PFSK-1 (cell line): ENCODE measurements around the gene PTGDS.

Experiments
- FOXP2 ChIP-seq: optimal IDR thresholded peaks from 2 replicates; pipeline ENCODE3; 2011; ENCODE audit warnings: borderline replicate concordance, control low read depth, inconsistent platforms; ENCODE audit not compliant: insufficient read depth; ENCODE audit errors: extremely low read length, extremely low read depth
- POLR2AphosphoS5 ChIP-seq: IDR thresholded peaks from 2 replicates; pipeline ENCODE4 v1.6.1; 2012; ENCODE audit warnings: low read depth, mild to moderate bottlenecking, control low read depth, low read length, moderate library complexity
- SIN3A ChIP-seq: IDR thresholded peaks from 2 replicates; pipeline ENCODE4 v1.6.1; 2012; ENCODE audit warnings: mild to moderate bottlenecking, low read length, moderate library complexity, borderline replicate concordance; ENCODE audit not compliant: insufficient read depth
- TAF1 ChIP-seq: IDR thresholded peaks from 2 replicates; pipeline ENCODE4 v1.6.1; 2012; ENCODE audit warnings: low read length, control low read depth, borderline replicate concordance; ENCODE audit not compliant: insufficient read depth
- TF ChIP-seq, protein P1 (sequence below), 2 experiments: IDR thresholded peaks; 2 replicates each; pipeline versions ENCODE4 v1.6.1 to v1.8.0; 2011 to 2012; ENCODE audit warnings: low read depth in 2 of 2, low read length in 2 of 2, control low read depth in 1 of 2, inconsistent platforms in 1 of 2, mild to moderate bottlenecking in 1 of 2, moderate library complexity in 1 of 2; ENCODE audit not compliant: insufficient read depth in 1 of 2

PTGDS gene

GRCh38 chr9:136944519-136945332 lies 32.6 kb upstream of the PTGDS start, which contains the start of the genes C8G and FBXW5:
C8G (plus strand) TSS chr9:136945243; CDS start chr9:136945321, 78 bp downstream.
FBXW5 (minus strand) TSS chr9:136944738; CDS start chr9:136944083, 655 bp downstream.
- TF ChIP-seq, protein P1, sequence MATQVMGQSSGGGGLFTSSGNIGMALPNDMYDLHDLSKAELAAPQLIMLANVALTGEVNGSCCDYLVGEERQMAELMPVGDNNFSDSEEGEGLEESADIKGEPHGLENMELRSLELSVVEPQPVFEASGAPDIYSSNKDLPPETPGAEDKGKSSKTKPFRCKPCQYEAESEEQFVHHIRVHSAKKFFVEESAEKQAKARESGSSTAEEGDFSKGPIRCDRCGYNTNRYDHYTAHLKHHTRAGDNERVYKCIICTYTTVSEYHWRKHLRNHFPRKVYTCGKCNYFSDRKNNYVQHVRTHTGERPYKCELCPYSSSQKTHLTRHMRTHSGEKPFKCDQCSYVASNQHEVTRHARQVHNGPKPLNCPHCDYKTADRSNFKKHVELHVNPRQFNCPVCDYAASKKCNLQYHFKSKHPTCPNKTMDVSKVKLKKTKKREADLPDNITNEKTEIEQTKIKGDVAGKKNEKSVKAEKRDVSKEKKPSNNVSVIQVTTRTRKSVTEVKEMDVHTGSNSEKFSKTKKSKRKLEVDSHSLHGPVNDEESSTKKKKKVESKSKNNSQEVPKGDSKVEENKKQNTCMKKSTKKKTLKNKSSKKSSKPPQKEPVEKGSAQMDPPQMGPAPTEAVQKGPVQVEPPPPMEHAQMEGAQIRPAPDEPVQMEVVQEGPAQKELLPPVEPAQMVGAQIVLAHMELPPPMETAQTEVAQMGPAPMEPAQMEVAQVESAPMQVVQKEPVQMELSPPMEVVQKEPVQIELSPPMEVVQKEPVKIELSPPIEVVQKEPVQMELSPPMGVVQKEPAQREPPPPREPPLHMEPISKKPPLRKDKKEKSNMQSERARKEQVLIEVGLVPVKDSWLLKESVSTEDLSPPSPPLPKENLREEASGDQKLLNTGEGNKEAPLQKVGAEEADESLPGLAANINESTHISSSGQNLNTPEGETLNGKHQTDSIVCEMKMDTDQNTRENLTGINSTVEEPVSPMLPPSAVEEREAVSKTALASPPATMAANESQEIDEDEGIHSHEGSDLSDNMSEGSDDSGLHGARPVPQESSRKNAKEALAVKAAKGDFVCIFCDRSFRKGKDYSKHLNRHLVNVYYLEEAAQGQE (IDR thresholded peaks at IDR 0.05; ENCODE audit: insufficient read depth in 1 of 2, low read depth in 2 of 2, low read length in 2 of 2): 0 out of 4 replicates have a peak, but pooled peaks of 1 of the 2 experiments have one; percentile 30
- TF ChIP-seq POLR2AphosphoS5 (peak; percentile 19; the same call in 1 of the 2 replicates), FOXP2 (no peak), TAF1 (peak; percentile 42; the same call in 1 of the 2 replicates), SIN3A (0 out of 2 replicates have a peak, but pooled peaks have one; percentile 33)

GRCh38 chr9:136945333-136946227 lies 31.7 kb upstream of the PTGDS start:
- TF ChIP-seq POLR2AphosphoS5: no peak
- TF ChIP-seq, protein P1 (IDR thresholded peaks at IDR 0.05; ENCODE audit: insufficient read depth in 1 of 2, low read depth in 2 of 2, low read length in 2 of 2): no peak
- TF ChIP-seq SIN3A: no peak

GRCh38 chr9:136946228-136947027 lies 30.9 kb upstream of the PTGDS start:
- no peak for TF ChIP-seq SIN3A
- TF ChIP-seq FOXP2: no peak
- TF ChIP-seq, protein P1 (IDR thresholded peaks at IDR 0.05; ENCODE audit: insufficient read depth in 1 of 2, low read depth in 2 of 2, low read length in 2 of 2): no peak
- TF ChIP-seq POLR2AphosphoS5: no peak

GRCh38 chr9:136947028-136947891 lies 30.0 kb upstream of the PTGDS start:
- TF ChIP-seq, protein P1 (IDR thresholded peaks at IDR 0.05; ENCODE audit: insufficient read depth in 1 of 2, low read depth in 2 of 2, low read length in 2 of 2): no peak
- TF ChIP-seq SIN3A (no peak), FOXP2 (no peak), TAF1 (no peak), POLR2AphosphoS5 (no peak)
